ENCODE data around the gene FETUB. TPM values are rescaled to one million over a fixed set of nuclear protein-coding genes. Genes with fewer than 3 reads are reported as not detected.
"Not testable (repeated sequence)": the region's sequence is repeated elsewhere in the genome, so short reads cannot be mapped to it uniquely, and the experiment has no call there.

The FETUB gene
- total and polyA plus RNA-seq, 4 donors: not detected

DNA sequence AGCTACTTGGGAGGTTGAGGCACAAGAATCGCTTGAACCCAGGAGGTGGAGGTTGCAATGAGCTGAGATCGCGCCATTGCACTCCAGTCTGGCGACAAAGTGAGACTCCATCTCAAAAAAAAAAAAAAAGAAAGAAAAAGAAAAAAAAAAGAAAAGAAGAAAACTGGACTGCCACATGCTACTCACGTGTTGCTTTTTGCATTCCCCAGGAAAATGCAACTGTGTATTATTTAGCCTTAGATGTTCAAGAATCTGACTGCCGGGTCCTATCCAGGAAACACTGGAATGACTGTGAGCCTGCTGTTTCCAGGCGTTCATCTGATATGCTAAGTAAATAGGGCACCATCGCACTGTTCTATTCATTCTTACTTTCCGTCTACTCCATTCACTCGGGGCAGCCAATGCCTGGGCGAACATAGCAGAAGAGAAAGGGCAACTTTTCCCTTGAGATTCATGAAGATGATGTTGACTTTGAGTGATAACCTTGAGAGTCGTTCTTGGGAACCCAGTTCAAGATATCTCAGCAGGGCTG is 47.0 kb downstream of the FETUB start:
- TF ChIP-seq, protein P1, sequence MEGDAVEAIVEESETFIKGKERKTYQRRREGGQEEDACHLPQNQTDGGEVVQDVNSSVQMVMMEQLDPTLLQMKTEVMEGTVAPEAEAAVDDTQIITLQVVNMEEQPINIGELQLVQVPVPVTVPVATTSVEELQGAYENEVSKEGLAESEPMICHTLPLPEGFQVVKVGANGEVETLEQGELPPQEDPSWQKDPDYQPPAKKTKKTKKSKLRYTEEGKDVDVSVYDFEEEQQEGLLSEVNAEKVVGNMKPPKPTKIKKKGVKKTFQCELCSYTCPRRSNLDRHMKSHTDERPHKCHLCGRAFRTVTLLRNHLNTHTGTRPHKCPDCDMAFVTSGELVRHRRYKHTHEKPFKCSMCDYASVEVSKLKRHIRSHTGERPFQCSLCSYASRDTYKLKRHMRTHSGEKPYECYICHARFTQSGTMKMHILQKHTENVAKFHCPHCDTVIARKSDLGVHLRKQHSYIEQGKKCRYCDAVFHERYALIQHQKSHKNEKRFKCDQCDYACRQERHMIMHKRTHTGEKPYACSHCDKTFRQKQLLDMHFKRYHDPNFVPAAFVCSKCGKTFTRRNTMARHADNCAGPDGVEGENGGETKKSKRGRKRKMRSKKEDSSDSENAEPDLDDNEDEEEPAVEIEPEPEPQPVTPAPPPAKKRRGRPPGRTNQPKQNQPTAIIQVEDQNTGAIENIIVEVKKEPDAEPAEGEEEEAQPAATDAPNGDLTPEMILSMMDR (IDR thresholded peaks at IDR 0.05; ENCODE audit: control extremely low read depth, extremely low read depth): no peak
- Histone ChIP-seq H3K9me3 (ENCODE audit: control insufficient read depth in 4 of 4, insufficient read depth in 3 of 4, low read length in 3 of 4) (peaks cover 0 to 2% (median 0%) of the 10 kb centered on the region in 4 donors), H3K27ac (ENCODE audit: low read depth in 1 of 2, low read length in 1 of 2) (no peak overlapping the region), H3K27me3 (ENCODE audit: control insufficient read depth in 3 of 3, insufficient read depth in 3 of 3, low read length in 2 of 3) (no peaks in the 10 kb centered on the region), H3K4me1 (ENCODE audit: control insufficient read depth in 5 of 5, insufficient read depth in 5 of 5, low read length in 5 of 5) (no peaks in the 10 kb centered on the region), H3K9ac (ENCODE audit: insufficient read depth in 1 of 2, low read length in 2 of 2) (no peak overlapping the region), H3K36me3 (ENCODE audit: control insufficient read depth in 4 of 4, insufficient read depth in 4 of 4, low read length in 4 of 4) (no peaks in the 10 kb centered on the region), H3K4me3 (no peak overlapping the region)
- DNase-seq (no peak), ATAC-seq (ENCODE audit: insufficient read depth, low FRiP score) (no peak)
- 70 to 83% methylated on average over 12 of the region's 12 CpGs for WGBS, 2 donors

DNA sequence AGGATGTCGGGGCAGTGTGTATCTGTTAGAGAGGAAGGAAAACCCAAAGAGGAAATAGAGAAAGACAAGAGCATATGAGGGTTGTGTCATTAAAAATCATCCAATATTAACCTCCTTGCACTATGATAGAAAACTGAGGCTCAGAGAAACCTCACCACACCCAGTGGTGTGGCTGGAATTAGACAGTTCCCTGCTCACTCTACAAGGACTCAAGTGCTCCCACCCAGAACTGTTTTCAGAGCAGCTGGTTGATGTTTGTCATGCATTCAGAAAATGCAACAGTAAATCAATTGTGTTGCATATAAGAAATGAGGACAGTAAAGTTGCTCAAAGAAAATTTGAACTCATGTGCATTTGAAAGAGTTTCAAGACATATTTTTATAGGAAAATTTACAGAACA is 50.1 kb downstream of the FETUB start:
- not testable (repeated sequence) for H3K27me3 ChIP-seq (ENCODE audit: control insufficient read depth in 3 of 3, insufficient read depth in 3 of 3, low read length in 2 of 3)

DNA sequence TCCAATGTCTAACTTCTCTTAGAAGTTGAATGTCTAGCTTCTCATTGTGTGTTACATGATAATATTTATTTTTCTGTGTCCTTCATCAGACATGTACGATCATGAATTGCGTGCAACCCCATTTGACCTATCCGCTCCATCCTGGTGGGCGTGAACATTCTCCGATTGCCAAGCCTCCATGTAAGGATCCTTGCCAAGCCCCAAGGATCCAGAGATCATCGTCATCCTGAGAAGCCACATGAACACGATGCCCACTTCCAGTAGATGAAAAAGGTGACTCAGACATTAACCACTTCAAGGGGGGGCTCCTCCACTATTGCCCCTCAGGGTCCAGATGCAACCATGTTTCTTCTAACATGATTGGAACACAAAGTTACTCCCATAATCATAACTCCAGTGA is 51.5 kb downstream of the FETUB start:
- no peaks in the 10 kb centered on the region for H3K4me1 ChIP-seq (ENCODE audit: control insufficient read depth in 5 of 5, insufficient read depth in 5 of 5, low read length in 5 of 5)
- H3K36me3 ChIP-seq (ENCODE audit: control insufficient read depth in 4 of 4, insufficient read depth in 4 of 4, low read length in 4 of 4): no peaks in the 10 kb centered on the region
- 91 to 94% methylated on average over 7 of the region's 7 CpGs for WGBS, 2 donors
- no peaks in the 10 kb centered on the region for H3K9me3 ChIP-seq (ENCODE audit: control insufficient read depth in 4 of 4, insufficient read depth in 3 of 4, low read length in 3 of 4)
- DNase-seq (no peak), ATAC-seq (ENCODE audit: insufficient read depth, low FRiP score) (no peak)
- no peak overlapping the region for H3K4me3 ChIP-seq
- no peaks in the 10 kb centered on the region for H3K27me3 ChIP-seq (ENCODE audit: control insufficient read depth in 3 of 3, insufficient read depth in 3 of 3, low read length in 2 of 3)
- H3K27ac ChIP-seq (ENCODE audit: low read depth in 1 of 2, low read length in 1 of 2): no peak overlapping the region
- no peak overlapping the region for H3K9ac ChIP-seq (ENCODE audit: insufficient read depth in 1 of 2, low read length in 2 of 2)
- TF ChIP-seq, protein P1 (IDR thresholded peaks at IDR 0.05; ENCODE audit: control extremely low read depth, extremely low read depth): no peak

More for the DNA sequence above, 50.1 kb downstream of the FETUB start:
- H3K36me3 ChIP-seq (ENCODE audit: control insufficient read depth in 4 of 4, insufficient read depth in 4 of 4, low read length in 4 of 4); H3K9ac ChIP-seq (ENCODE audit: insufficient read depth in 1 of 2, low read length in 2 of 2); H3K9me3 ChIP-seq (ENCODE audit: control insufficient read depth in 4 of 4, insufficient read depth in 3 of 4, low read length in 3 of 4); DNase-seq; ATAC-seq (ENCODE audit: insufficient read depth, low FRiP score); H3K4me1 ChIP-seq (ENCODE audit: control insufficient read depth in 5 of 5, insufficient read depth in 5 of 5, low read length in 5 of 5); H3K27ac ChIP-seq (ENCODE audit: low read depth in 1 of 2, low read length in 1 of 2); H3K4me3 ChIP-seq: not testable (repeated sequence)
- WGBS, 2 donors: 47 to 72% methylated on average over 1 of the region's 1 CpG

DNA sequence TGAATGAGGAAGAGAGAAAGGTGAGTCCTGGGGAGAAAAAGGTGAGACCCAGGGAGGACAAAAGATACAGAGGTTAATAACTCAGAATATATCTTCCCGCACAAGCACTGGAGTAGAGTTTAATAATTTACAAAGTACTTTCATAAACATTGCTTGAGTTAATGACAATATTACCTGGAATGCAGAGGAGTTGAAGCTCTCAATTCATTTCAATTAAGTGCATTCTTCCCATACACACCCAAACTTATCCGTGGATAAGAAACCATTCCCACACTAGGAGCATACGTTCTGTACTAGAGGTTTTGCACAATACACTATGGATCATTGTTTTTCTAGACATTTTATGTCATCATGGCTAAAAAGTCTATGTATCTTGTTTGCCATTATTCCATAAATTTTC is 53.6 kb downstream of the FETUB start:
- H3K27ac ChIP-seq (ENCODE audit: low read depth in 1 of 2, low read length in 1 of 2): no peak overlapping the region
- no peaks in the 10 kb centered on the region for H3K4me1 ChIP-seq (ENCODE audit: control insufficient read depth in 5 of 5, insufficient read depth in 5 of 5, low read length in 5 of 5)
- H3K9me3 ChIP-seq (ENCODE audit: control insufficient read depth in 4 of 4, insufficient read depth in 3 of 4, low read length in 3 of 4): no peaks in the 10 kb centered on the region
- H3K36me3 ChIP-seq (ENCODE audit: control insufficient read depth in 4 of 4, insufficient read depth in 4 of 4, low read length in 4 of 4): no peaks in the 10 kb centered on the region
- DNase-seq (no peak), ATAC-seq (ENCODE audit: insufficient read depth, low FRiP score) (no peak)
- H3K27me3 ChIP-seq (ENCODE audit: control insufficient read depth in 3 of 3, insufficient read depth in 3 of 3, low read length in 2 of 3): peaks cover 0 to 3% (median 2%) of the 10 kb centered on the region in 3 donors
- TF ChIP-seq, protein P1 (IDR thresholded peaks at IDR 0.05; ENCODE audit: control extremely low read depth, extremely low read depth): no peak
- H3K4me3 ChIP-seq: no peak overlapping the region
- 71 to 87% methylated on average over 3 of the region's 3 CpGs for WGBS, 2 donors
- no peak overlapping the region for H3K9ac ChIP-seq (ENCODE audit: insufficient read depth in 1 of 2, low read length in 2 of 2)
